ENCODE measurements around the gene CADM1.
"Not testable (repeated sequence)": the region's sequence is repeated elsewhere in the genome, so short reads cannot be mapped to it uniquely, and the experiment has no call there.

The CADM1 gene

DNA sequence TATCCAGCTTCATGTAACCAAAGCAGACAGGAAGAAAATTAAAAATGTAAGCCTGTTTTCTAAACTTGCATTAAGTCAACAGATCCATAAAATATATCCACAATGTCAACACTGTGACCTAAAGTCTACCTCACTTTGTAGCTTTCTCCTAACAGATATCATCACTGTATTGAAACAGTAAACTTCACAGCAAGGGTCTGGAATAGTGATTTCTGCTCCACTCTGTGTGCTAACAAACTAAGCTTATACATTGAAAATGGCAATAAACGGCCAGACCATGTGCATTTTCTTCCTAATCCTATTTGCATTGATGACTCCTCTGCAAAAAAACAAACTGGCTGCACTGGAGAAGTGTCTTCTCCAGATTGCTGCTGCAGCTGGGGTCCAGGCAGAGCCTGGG is 26.8 kb downstream of the CADM1 start:
- Histone ChIP-seq H3K4me1 (ENCODE audit: control insufficient read depth, insufficient read depth, low read length) (no peaks in the 10 kb centered on the region; the same call in 1 of the 2 replicates), H3K36me3 (ENCODE audit: control insufficient read depth, insufficient read depth, low read length) (no peaks in the 10 kb centered on the region), H3K9ac (ENCODE audit: low read depth, low read length) (no peak overlapping the region), H3K27me3 (ENCODE audit: control insufficient read depth, insufficient read depth, low read length) (peaks cover 4% of the 10 kb centered on the region; the same call in 1 of the 2 replicates), H3K9me3 (ENCODE audit: control insufficient read depth, insufficient read depth, low read length) (no peaks in the 10 kb centered on the region), H3K27ac (ENCODE audit: low read depth, low read length) (no peak overlapping the region), H3K4me3 (ENCODE audit: low read depth, low read length) (no peak overlapping the region)

DNA sequence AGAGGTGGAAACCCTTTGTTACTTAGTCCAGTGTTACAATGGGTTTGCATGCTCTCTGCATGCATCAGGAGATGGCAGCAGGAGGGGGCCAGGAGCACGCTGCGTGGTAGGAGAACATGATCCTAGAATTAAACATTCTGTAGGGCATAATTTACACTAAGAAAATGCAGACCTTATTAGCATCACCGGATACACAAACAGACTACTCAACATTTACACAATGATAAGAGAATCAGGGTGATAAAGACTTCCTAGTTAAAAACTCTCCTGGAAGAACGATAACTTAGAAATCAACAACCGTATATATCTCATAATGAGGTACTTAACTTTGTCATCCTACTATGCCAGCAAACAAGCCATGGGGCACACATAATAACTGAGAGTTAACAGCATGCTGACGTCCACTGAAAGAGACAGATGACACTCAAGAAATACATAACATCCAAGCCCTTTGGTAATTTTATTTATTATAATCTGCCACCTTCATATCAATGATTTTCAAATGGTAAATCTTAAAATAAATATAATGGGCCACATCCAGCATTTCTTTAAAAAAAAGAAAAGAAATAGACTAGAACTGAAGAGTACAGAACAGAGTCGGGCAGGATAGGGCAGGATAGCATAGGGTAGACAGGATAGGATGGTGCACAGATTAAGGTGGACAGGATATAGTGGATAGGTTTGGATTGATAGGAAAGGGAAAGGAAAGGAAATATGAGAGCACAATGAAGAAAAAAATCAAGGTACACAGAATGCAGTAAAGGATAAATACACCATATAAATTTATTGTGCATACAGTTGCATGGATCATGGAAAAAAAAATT is 27.5 kb downstream of the CADM1 start:
- no peaks in the 10 kb centered on the region for H3K36me3 ChIP-seq (ENCODE audit: control insufficient read depth, insufficient read depth, low read length)
- H3K27me3 ChIP-seq (ENCODE audit: control insufficient read depth, insufficient read depth, low read length), result peaks cover 4% of the 10 kb centered on the region; the same call in 1 of the 2 replicates
- H3K4me3 ChIP-seq (ENCODE audit: low read depth, low read length), result no peak overlapping the region
- H3K9me3 ChIP-seq (ENCODE audit: control insufficient read depth, insufficient read depth, low read length), result no peaks in the 10 kb centered on the region
- no peaks in the 10 kb centered on the region; the same call in 1 of the 2 replicates for H3K4me1 ChIP-seq (ENCODE audit: control insufficient read depth, insufficient read depth, low read length)
- no peak overlapping the region for H3K27ac ChIP-seq (ENCODE audit: low read depth, low read length)
- H3K9ac ChIP-seq (ENCODE audit: low read depth, low read length), result no peak overlapping the region

DNA sequence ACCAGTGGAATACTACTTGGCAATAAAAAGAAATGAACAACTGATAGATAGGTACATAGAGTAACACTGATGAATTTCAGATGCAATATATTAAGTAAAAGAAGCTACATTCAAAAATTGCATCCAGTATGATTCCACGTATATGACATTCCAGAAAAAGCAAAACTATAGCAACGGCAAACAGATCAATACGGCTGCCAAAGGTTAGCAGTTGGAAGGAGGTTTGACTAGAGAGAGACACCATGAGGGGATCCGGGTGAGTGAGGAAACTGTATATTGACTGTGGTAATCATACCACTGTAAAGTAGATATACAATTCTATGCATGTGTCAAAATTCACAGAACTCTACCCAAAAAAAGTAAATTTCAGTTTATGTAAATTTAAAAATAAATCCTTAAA is 28.7 kb downstream of the CADM1 start:
- H3K4me1 ChIP-seq (ENCODE audit: control insufficient read depth, insufficient read depth, low read length), result peaks cover 5% of the 10 kb centered on the region; the same call in 1 of the 2 replicates
- H3K9me3 ChIP-seq (ENCODE audit: control insufficient read depth, insufficient read depth, low read length), result no peaks in the 10 kb centered on the region
- no peak overlapping the region for H3K4me3 ChIP-seq (ENCODE audit: low read depth, low read length)
- peaks cover 4% of the 10 kb centered on the region; the same call in 1 of the 2 replicates for H3K27me3 ChIP-seq (ENCODE audit: control insufficient read depth, insufficient read depth, low read length)
- H3K36me3 ChIP-seq (ENCODE audit: control insufficient read depth, insufficient read depth, low read length), result no peaks in the 10 kb centered on the region
- no peak overlapping the region for H3K9ac ChIP-seq (ENCODE audit: low read depth, low read length)
- H3K27ac ChIP-seq (ENCODE audit: low read depth, low read length), result no peak overlapping the region

DNA sequence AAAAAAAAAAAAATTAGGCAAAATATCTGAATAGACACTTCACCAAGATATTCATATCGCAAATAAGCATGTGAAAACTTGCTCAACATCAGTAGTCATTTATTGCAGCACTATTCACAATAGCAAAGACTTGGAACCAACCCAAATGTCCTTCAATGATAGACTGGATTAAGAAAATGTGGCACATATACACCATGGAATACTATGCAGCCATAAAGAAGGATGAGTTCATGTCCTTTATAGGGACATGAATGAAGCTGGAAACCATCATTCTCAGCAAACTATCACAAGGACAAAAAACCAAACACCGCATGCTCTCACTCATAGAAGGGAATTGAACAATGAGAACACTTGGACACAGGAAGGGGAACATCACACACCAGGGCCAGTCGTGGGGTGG is 29.9 kb downstream of the CADM1 start:
- not testable (repeated sequence) for H3K27me3 ChIP-seq (ENCODE audit: control insufficient read depth, insufficient read depth, low read length); H3K27ac ChIP-seq (ENCODE audit: low read depth, low read length); H3K4me1 ChIP-seq (ENCODE audit: control insufficient read depth, insufficient read depth, low read length); H3K9me3 ChIP-seq (ENCODE audit: control insufficient read depth, insufficient read depth, low read length); H3K36me3 ChIP-seq (ENCODE audit: control insufficient read depth, insufficient read depth, low read length); H3K9ac ChIP-seq (ENCODE audit: low read depth, low read length); H3K4me3 ChIP-seq (ENCODE audit: low read depth, low read length)

DNA sequence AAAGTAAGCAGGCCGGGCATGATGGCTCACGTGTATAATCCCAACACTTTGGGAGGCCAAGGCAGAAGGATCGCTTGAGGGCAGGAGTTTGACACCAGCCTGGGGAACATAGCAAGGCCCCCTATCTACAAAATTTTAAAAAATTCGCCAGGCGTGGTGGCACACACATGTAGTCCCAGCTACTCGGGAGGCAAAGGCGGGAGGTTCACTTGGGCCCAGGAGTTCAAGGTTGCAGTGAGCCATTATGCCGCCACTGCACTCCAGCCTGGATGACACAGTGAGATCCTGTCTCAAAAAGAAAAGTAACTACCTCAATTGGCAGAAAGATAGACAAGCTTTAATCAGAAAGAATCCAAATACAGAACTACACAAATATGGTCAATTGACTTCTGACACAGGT is 31.0 kb downstream of the CADM1 start:
- H3K27ac ChIP-seq (ENCODE audit: low read depth, low read length), result no peak overlapping the region
- H3K27me3 ChIP-seq (ENCODE audit: control insufficient read depth, insufficient read depth, low read length), result 0 out of 2 replicates have a peak, but pooled peaks cover 4% of the 10 kb centered on the region
- no peak overlapping the region for H3K4me3 ChIP-seq (ENCODE audit: low read depth, low read length)
- no peak overlapping the region for H3K9ac ChIP-seq (ENCODE audit: low read depth, low read length)
- H3K36me3 ChIP-seq (ENCODE audit: control insufficient read depth, insufficient read depth, low read length), result no peaks in the 10 kb centered on the region
- no peaks in the 10 kb centered on the region for H3K9me3 ChIP-seq (ENCODE audit: control insufficient read depth, insufficient read depth, low read length)
- peaks cover 5% of the 10 kb centered on the region; the same call in 1 of the 2 replicates for H3K4me1 ChIP-seq (ENCODE audit: control insufficient read depth, insufficient read depth, low read length)

- Histone ChIP-seq H3K4me3 (ENCODE audit: low read depth, low read length) (no peak overlapping the region), H3K9ac (ENCODE audit: low read depth, low read length) (no peak overlapping the region), H3K27ac (ENCODE audit: low read depth, low read length) (no peak overlapping the region), H3K36me3 (ENCODE audit: control insufficient read depth, insufficient read depth, low read length) (no peaks in the 10 kb centered on the region), H3K4me1 (ENCODE audit: control insufficient read depth, insufficient read depth, low read length) (peaks cover 5% of the 10 kb centered on the region; the same call in 1 of the 2 replicates), H3K27me3 (ENCODE audit: control insufficient read depth, insufficient read depth, low read length) (no peaks in the 10 kb centered on the region), H3K9me3 (ENCODE audit: control insufficient read depth, insufficient read depth, low read length) (no peaks in the 10 kb centered on the region)
These were observed 32.8 kb downstream of the CADM1 start for GRCh38 chr11:115471367-115471766.

DNA sequence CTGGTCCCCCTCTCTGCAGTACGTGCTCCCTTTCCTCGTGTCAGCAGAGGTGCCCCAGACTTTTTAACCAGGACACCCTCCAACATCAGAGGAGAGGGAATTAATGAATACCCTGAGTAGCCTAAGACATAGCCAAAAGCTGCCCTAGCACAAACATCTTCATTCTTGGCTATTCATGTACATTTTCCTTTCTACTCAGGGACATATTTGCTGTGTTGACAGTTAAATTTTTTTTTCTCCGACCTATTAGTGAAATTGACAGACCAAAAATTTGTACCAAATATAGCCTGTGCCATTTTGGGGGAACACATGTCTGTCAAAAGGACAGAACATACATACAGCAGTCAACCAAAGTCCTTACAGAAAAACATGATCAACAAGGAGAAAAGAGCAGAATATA is 33.3 kb downstream of the CADM1 start:
- Histone ChIP-seq H3K4me1 (ENCODE audit: control insufficient read depth, insufficient read depth, low read length) (0 out of 2 replicates have a peak, but pooled peaks cover 5% of the 10 kb centered on the region), H3K9me3 (ENCODE audit: control insufficient read depth, insufficient read depth, low read length) (no peaks in the 10 kb centered on the region), H3K27ac (ENCODE audit: low read depth, low read length) (no peak overlapping the region), H3K27me3 (ENCODE audit: control insufficient read depth, insufficient read depth, low read length) (no peaks in the 10 kb centered on the region), H3K4me3 (ENCODE audit: low read depth, low read length) (no peak overlapping the region), H3K9ac (ENCODE audit: low read depth, low read length) (no peak overlapping the region), H3K36me3 (ENCODE audit: control insufficient read depth, insufficient read depth, low read length) (no peaks in the 10 kb centered on the region)

DNA sequence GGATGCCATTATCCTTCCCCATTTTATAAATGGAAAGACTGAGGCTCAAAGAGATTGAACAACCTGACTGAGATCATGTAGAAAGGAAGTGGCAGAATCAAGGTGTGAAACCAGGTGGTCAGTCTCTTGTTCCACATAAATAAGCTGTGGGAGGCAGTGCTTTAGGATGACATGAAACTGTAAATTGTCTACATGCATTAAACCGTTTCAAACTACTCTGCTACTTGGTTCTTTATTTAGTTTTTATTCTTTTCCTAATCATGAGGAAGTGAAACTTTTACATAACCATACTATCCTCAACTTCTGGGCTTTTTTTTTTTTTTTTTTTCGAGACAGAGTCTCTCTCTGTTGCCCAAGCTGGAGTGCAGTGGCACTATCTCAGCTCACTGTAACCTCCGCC is 34.9 kb downstream of the CADM1 start:
- Histone ChIP-seq H3K27ac (ENCODE audit: low read depth, low read length) (no peak overlapping the region), H3K4me1 (ENCODE audit: control insufficient read depth, insufficient read depth, low read length) (peaks cover 11% of the 10 kb centered on the region; the same call in 1 of the 2 replicates), H3K27me3 (ENCODE audit: control insufficient read depth, insufficient read depth, low read length) (no peaks in the 10 kb centered on the region), H3K9me3 (ENCODE audit: control insufficient read depth, insufficient read depth, low read length) (no peaks in the 10 kb centered on the region), H3K4me3 (ENCODE audit: low read depth, low read length) (no peak overlapping the region), H3K36me3 (ENCODE audit: control insufficient read depth, insufficient read depth, low read length) (no peaks in the 10 kb centered on the region), H3K9ac (ENCODE audit: low read depth, low read length) (no peak overlapping the region)

- no peak overlapping the region for H3K4me3 ChIP-seq (ENCODE audit: low read depth, low read length)
- peaks cover 36% of the 10 kb centered on the region for H3K4me1 ChIP-seq (ENCODE audit: control insufficient read depth, insufficient read depth, low read length)
- no peaks in the 10 kb centered on the region for H3K36me3 ChIP-seq (ENCODE audit: control insufficient read depth, insufficient read depth, low read length)
- H3K27ac ChIP-seq (ENCODE audit: low read depth, low read length), result no peak overlapping the region
- H3K9ac ChIP-seq (ENCODE audit: low read depth, low read length), result no peak overlapping the region
- no peaks in the 10 kb centered on the region for H3K27me3 ChIP-seq (ENCODE audit: control insufficient read depth, insufficient read depth, low read length)
- H3K9me3 ChIP-seq (ENCODE audit: control insufficient read depth, insufficient read depth, low read length), result no peaks in the 10 kb centered on the region
These were observed 38.1 kb downstream of the CADM1 start for GRCh38 chr11:115466122-115466521.

GRCh38 chr11:115464269-115464668 is 39.9 kb downstream of the CADM1 start:
- Histone ChIP-seq H3K4me3 (ENCODE audit: low read depth, low read length) (no peak overlapping the region), H3K9ac (ENCODE audit: low read depth, low read length) (no peak overlapping the region), H3K27ac (ENCODE audit: low read depth, low read length) (no peak overlapping the region), H3K36me3 (ENCODE audit: control insufficient read depth, insufficient read depth, low read length) (no peaks in the 10 kb centered on the region), H3K4me1 (ENCODE audit: control insufficient read depth, insufficient read depth, low read length) (peaks cover 43% of the 10 kb centered on the region), H3K9me3 (ENCODE audit: control insufficient read depth, insufficient read depth, low read length) (no peaks in the 10 kb centered on the region), H3K27me3 (ENCODE audit: control insufficient read depth, insufficient read depth, low read length) (no peaks in the 10 kb centered on the region)

DNA sequence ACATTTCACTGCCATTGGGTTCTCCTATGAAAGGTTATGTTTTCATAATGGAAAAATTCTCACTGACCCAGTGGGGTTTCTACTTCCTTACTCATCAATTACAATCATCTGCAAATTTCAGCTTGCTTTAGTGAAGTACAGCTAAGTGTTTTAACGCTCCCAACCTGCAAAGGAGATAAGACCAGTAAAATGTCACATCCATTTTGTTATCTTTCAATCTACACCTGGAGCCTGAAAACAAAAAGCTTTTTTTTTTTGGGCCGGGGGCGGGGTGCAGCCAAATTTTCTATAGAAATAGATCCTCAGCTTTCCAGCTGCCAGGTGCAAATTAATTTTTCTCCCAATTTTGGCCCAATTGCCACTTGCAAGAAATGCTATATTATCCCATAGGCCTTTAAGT is 40.6 kb downstream of the CADM1 start:
- H3K9me3 ChIP-seq (ENCODE audit: control insufficient read depth, insufficient read depth, low read length), result no peaks in the 10 kb centered on the region
- H3K4me1 ChIP-seq (ENCODE audit: control insufficient read depth, insufficient read depth, low read length), result peaks cover 43% of the 10 kb centered on the region
- H3K9ac ChIP-seq (ENCODE audit: low read depth, low read length), result no peak overlapping the region
- no peak overlapping the region for H3K4me3 ChIP-seq (ENCODE audit: low read depth, low read length)
- H3K27ac ChIP-seq (ENCODE audit: low read depth, low read length), result no peak overlapping the region
- H3K36me3 ChIP-seq (ENCODE audit: control insufficient read depth, insufficient read depth, low read length), result no peaks in the 10 kb centered on the region
- no peaks in the 10 kb centered on the region for H3K27me3 ChIP-seq (ENCODE audit: control insufficient read depth, insufficient read depth, low read length)
